ENCODE measurements around the gene FANCE.
"Not testable (repeated sequence)": the region's sequence is repeated elsewhere in the genome, so short reads cannot be mapped to it uniquely, and the experiment has no call there.

The FANCE gene

GRCh38 chr6:35500782-35501181 lies 48.6 kb downstream of the FANCE start:
- no peak for DNase-seq

GRCh38 chr6:35501784-35502183 lies 49.6 kb downstream of the FANCE start:
- DNase-seq, result no peak

GRCh38 chr6:35503534-35503933 lies 51.4 kb downstream of the FANCE start:
- no peak for DNase-seq

- DNase-seq, result no peak
Measured at GRCh38 chr6:35505999-35506412, 53.9 kb downstream of the FANCE start.

- DNase-seq, result no peak
Measured at GRCh38 chr6:35506536-35506935, 54.4 kb downstream of the FANCE start.

- DNase-seq, result no peak
Measured at GRCh38 chr6:35507221-35507620, 55.1 kb downstream of the FANCE start.

- no peak for DNase-seq
Measured at GRCh38 chr6:35508027-35508426, 55.9 kb downstream of the FANCE start.

- DNase-seq, result no peak
Measured at GRCh38 chr6:35508542-35508941, 56.4 kb downstream of the FANCE start.

- no peak for DNase-seq
Measured at GRCh38 chr6:35510916-35511561, 58.9 kb downstream of the FANCE start.

- DNase-seq, result no peak
Measured at GRCh38 chr6:35511562-35511941, 59.4 kb downstream of the FANCE start.

GRCh38 chr6:35512006-35512405 lies 59.9 kb downstream of the FANCE start:
- DNase-seq, result no peak

- no peak for DNase-seq
Measured at GRCh38 chr6:35512740-35513139, 60.6 kb downstream of the FANCE start, which contains the start of gene TULP1. Gene TULP1 (minus strand): TSS chr6:35512896. CDS start chr6:35512858, 38 bp downstream.

- DNase-seq, result no peak
Measured at GRCh38 chr6:35514587-35514986, 62.4 kb downstream of the FANCE start.

- not testable (repeated sequence) for DNase-seq
Measured at GRCh38 chr6:35515939-35516338, 63.8 kb downstream of the FANCE start.
